Transverse colon (tissue), 4 donors: ENCODE data around the gene CDK19. TPM values are rescaled to one million over a fixed set of nuclear protein-coding genes. Genes with fewer than 3 reads are reported as not detected.

Experiments
- DNase-seq: peaks from one replicate; pipeline ENCODE4 v3.0.0-alpha.2; 2019
- H3K27ac ChIP-seq, 4 donors: fragments of 200-600 bp; sonication (generic); 2 replicates each; pipeline ENCODE4 v1.5.1; 2016 to 2018; ENCODE audit warnings: inconsistent platforms in 4 of 4
- H3K27me3 ChIP-seq: fragments of 200-600 bp; sonication (generic); 2 replicates; pipeline ENCODE4 v1.5.1; 2017; ENCODE audit warnings: inconsistent platforms
- H3K36me3 ChIP-seq, 4 donors: fragments of 200-600 bp; sonication (generic); 2 replicates each; pipeline ENCODE4 v1.5.1; 2017 to 2019; ENCODE audit warnings: inconsistent platforms in 4 of 4
- H3K4me1 ChIP-seq, 4 donors: fragments of 200-600 bp; sonication (generic); 2 replicates each; pipeline ENCODE4 v1.5.1; 2017 to 2020; ENCODE audit warnings: inconsistent platforms in 4 of 4
- H3K4me3 ChIP-seq, 4 donors: fragments of 200-600 bp; sonication (generic); 1 replicate in 1 of 4; 2 replicates in 3 of 4; pipeline versions ENCODE4 v1.5.1 to v1.6.1; 2017 to 2019; ENCODE audit warnings: inconsistent platforms in 4 of 4
- H3K9me3 ChIP-seq, 2 donors: fragments of 200-600 bp; sonication (generic); 2 replicates each; pipeline ENCODE4 v1.5.1; 2017 to 2019; ENCODE audit warnings: inconsistent platforms in 2 of 2
- CTCF ChIP-seq, 5 experiments: fragments of 200-600 bp in 3 of 5; fragments of 450-650 bp in 2 of 5; sonication (generic) in 3 of 5; IDR thresholded peaks; 1 replicate in 2 of 5; 2 replicates in 3 of 5; pipeline ENCODE4 v1.5.1; 2016 to 2017; ENCODE audit warnings: antibody characterized with exemption in 5 of 5, inconsistent platforms in 3 of 5, mild to moderate bottlenecking in 2 of 5, moderate library complexity in 1 of 5
- EP300 ChIP-seq: sonication (generic); formaldehyde crosslinking; IDR thresholded peaks from one replicate; pipeline ENCODE4 v1.6.1; 2017; ENCODE audit warnings: antibody characterized with exemption, low read depth
- POLR2A ChIP-seq: fragments of 450-650 bp; IDR thresholded peaks from one replicate; pipeline ENCODE4 v1.6.1; 2016; ENCODE audit warnings: antibody characterized with exemption, mild to moderate bottlenecking, moderate library complexity
- POLR2AphosphoS5 ChIP-seq, 3 donors: sonication (generic); formaldehyde crosslinking; IDR thresholded peaks; one replicate each; pipeline ENCODE4 v1.6.1; 2016; ENCODE audit warnings: antibody characterized with exemption in 3 of 3
- WGBS, 2 donors: methylation state at CpG; one replicate each; pipeline ENCODE4 v1.1.5; 2018; ENCODE audit warnings: low coverage in 1 of 2; 5-methylcytosine and 5-hydroxymethylcytosine counted together
- in situ Hi-C, 4 donors: fragments of 200-750 bp; cut with MboI; loops; one replicate each; pipeline versions ENCODE4 v1.15.0 to v1.15.1; 2017; ENCODE audit warnings: low sequenced_read_pairs in 3 of 4, low pct_ligation_motif_present in 1 of 4, low pct_unique_long_range_greater_than_20kb in 1 of 4
- intact Hi-C: fragments of 100-400 bp; cut with DNase I; formaldehyde crosslinking; loops from one replicate; pipeline ENCODE4 v1.15.1; 2023; ENCODE audit warnings: low total_unique reads
- total RNA-seq, 4 donors: library from RNA; depleted of rRNA; stranded (reverse); fragments of >200 nt; gene quantifications; one replicate each; pipeline ENCODE4 v1.1.0, GENCODE V29; 2016

CDK19 gene
- total RNA-seq, 4 donors from 2014 or later: 7.0 to 18.6 (median 14.7) TPM

- WGBS, 2 donors: 98 to 100% methylated on average over 1 of the region's 1 CpG
- Histone ChIP-seq H3K36me3 (no peaks in the 10 kb centered on the region), H3K27ac (no peak overlapping the region), H3K4me3 (no peak overlapping the region), H3K27me3 (no peaks in the 10 kb centered on the region), H3K9me3 (no peaks in the 10 kb centered on the region), H3K4me1 (peaks cover 0 to 7% (median 0%) of the 10 kb centered on the region in 4 donors)
- in situ Hi-C loops (no loop called here), intact Hi-C loops (no loop called here)
- TF ChIP-seq EP300 (no peak), POLR2AphosphoS5 (IDR thresholded peaks at IDR 0.05) (no peak), POLR2A (no peak), CTCF (IDR thresholded peaks at IDR 0.05) (no peak)
- no peak for DNase-seq
Observed at GRCh38 chr6:110795271-110795670, 20.0 kb downstream of the CDK19 start.

- TF ChIP-seq POLR2A: no peak
- TF ChIP-seq CTCF (IDR thresholded peaks at IDR 0.05): no peak
- TF ChIP-seq EP300: no peak
- no peak for TF ChIP-seq POLR2AphosphoS5 (IDR thresholded peaks at IDR 0.05)
- in situ Hi-C loops: no loop called here
- intact Hi-C loops: no loop called here
Observed at GRCh38 chr6:110786696-110787095, 28.6 kb downstream of the CDK19 start.

GRCh38 chr6:110786271-110786670, 29.0 kb downstream of the CDK19 start:
- H3K27ac ChIP-seq: no peak overlapping the region
- in situ Hi-C loops (no loop called here), intact Hi-C loops (no loop called here)
- peaks cover 8 to 13% of the 10 kb centered on the region in 2 donors for H3K9me3 ChIP-seq
- H3K27me3 ChIP-seq: no peaks in the 10 kb centered on the region
- H3K4me1 ChIP-seq: peaks cover 0 to 4% (median 0%) of the 10 kb centered on the region in 4 donors
- no peak for DNase-seq
- H3K36me3 ChIP-seq: peaks cover 0 to 3% (median 0%) of the 10 kb centered on the region in 4 donors
- 98 to 100% methylated on average over 3 of the region's 3 CpGs for WGBS, 2 donors
- no peak overlapping the region for H3K4me3 ChIP-seq
- TF ChIP-seq POLR2A (no peak), EP300 (no peak), POLR2AphosphoS5 (IDR thresholded peaks at IDR 0.05) (no peak), CTCF (IDR thresholded peaks at IDR 0.05) (no peak)

More at GRCh38 chr6:110786696-110787095, 28.6 kb downstream of the CDK19 start:
- H3K27me3 ChIP-seq: no peaks in the 10 kb centered on the region
- H3K4me3 ChIP-seq: no peak overlapping the region
- 88% methylated on average over 1 of the region's 1 CpG; no CpG with 5 or more reads in 1 of the 2 donors for WGBS, 2 donors
- no peak for DNase-seq
- H3K4me1 ChIP-seq: peaks cover 0 to 4% (median 0%) of the 10 kb centered on the region in 4 donors
- no peak overlapping the region for H3K27ac ChIP-seq
- peaks cover 8 to 13% of the 10 kb centered on the region in 2 donors for H3K9me3 ChIP-seq
- peaks cover 0 to 3% (median 0%) of the 10 kb centered on the region in 4 donors for H3K36me3 ChIP-seq

- intact Hi-C loops (no loop called here), in situ Hi-C loops (no loop called here)
- Histone ChIP-seq H3K4me3 (no peak overlapping the region), H3K36me3 (peaks cover 0 to 3% (median 0%) of the 10 kb centered on the region in 4 donors), H3K4me1 (peaks cover 0 to 4% (median 0%) of the 10 kb centered on the region in 4 donors), H3K27ac (no peak overlapping the region), H3K27me3 (no peaks in the 10 kb centered on the region), H3K9me3 (peaks cover 8 to 13% of the 10 kb centered on the region in 2 donors)
- DNase-seq: no peak
- WGBS, 2 donors: 62 to 92% methylated on average over 1 of the region's 1 CpG
- TF ChIP-seq CTCF (IDR thresholded peaks at IDR 0.05) (no peak), POLR2AphosphoS5 (IDR thresholded peaks at IDR 0.05) (no peak), EP300 (no peak), POLR2A (no peak)
Observed at GRCh38 chr6:110784610-110784979, 30.7 kb downstream of the CDK19 start.
